GM19324 (cell line): ENCODE data around the gene RAB14.

ENCODE experiments used
- ATAC-seq: cut with Tn5 transposase; IDR thresholded peaks from one replicate; pipeline ENCODE4 v1.9.1; 2021; ENCODE audit warnings: mild to moderate bottlenecking, moderate library complexity; ENCODE audit not compliant: unreplicated experiment, low FRiP score

RAB14 gene

DNA sequence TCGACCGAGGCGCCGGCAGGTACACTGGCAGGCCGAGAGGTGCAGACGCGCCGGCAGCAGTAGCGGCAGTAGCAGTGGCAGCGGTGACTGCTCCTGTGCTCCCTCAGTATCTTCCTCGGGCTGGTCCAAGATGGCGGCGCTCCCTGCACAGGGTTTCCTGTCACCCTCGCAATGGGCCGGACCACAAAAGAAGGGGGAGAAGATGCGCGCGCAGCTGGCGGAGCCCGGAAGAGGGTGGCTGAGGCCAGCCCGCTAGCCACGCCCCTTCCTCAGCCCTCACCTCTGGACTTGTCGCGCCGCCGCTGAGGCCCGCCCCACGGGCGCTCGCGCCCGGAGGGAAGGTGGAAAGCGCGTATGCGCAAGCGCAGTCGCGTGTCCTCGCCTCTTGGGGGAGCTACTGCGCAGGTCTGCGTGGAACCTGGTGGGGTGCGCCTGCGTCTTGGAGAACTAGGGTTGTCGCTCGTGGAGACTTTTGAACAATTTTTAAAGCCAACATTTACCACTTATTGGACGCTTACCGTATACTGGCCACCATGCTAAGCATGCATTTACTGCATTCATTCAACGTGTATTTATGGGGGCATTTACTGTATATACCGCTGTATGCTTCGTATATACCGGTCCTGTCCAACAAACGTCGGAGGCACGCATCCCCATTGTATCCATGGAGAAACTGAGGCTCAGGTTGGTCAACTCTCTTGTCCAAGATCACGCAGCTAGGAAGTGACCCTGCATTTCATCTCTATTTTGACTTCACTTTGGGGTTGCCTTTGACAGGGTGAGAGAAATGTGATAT lies at the start of gene RAB14:
RAB14 (minus strand) TSS at position 132 of the 796 bp plus-strand sequence. CDS start 8,457 bp downstream, outside the sequence.
- peak; percentile 94 for ATAC-seq

GRCh38 chr9:121249563-121249962 lies 47.9 kb upstream of the RAB14 start:
- no peak for ATAC-seq

DNA sequence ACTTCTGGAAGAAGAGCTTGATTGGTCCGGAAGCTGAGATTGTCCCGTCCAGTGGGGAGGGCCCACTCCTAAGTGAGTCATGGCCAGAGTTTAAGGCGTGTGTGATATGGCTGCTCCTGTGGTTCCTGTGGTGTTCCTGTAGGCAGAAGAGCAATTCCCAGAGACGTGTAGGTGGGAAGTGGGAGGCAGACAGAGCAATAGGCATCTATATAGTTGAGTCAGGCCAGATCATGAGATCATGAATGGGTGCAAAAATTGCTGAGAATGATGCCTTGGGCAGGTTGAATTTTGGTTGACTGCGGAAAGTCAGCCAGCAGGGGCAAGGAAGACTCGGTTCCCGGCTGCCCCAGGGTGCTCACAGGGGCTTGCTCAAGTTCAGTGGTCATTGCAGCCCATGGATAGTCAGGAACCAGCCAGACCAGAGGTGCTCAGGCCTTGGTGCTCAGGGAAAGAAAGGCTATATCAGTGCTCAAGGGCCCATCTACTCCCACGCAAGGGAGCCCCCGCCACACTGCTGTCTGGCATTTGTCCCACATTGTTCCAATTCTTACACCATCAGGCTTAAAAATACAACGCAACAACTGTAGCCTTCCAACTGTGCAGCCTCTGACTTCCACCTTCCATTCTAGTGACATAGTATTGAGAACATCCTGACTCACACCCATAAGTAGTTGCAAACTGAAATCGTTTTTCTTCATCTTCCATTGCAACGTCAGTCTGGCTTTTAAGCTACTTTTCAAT lies 45.3 kb upstream of the RAB14 start:
- ATAC-seq: no peak

GRCh38 chr9:121242959-121243346 lies 41.3 kb upstream of the RAB14 start:
- no peak for ATAC-seq

GRCh38 chr9:121242219-121242958 lies 40.7 kb upstream of the RAB14 start:
- no peak for ATAC-seq

- no peak for ATAC-seq
These were observed 38.9 kb upstream of the RAB14 start for GRCh38 chr9:121240472-121241135.

DNA sequence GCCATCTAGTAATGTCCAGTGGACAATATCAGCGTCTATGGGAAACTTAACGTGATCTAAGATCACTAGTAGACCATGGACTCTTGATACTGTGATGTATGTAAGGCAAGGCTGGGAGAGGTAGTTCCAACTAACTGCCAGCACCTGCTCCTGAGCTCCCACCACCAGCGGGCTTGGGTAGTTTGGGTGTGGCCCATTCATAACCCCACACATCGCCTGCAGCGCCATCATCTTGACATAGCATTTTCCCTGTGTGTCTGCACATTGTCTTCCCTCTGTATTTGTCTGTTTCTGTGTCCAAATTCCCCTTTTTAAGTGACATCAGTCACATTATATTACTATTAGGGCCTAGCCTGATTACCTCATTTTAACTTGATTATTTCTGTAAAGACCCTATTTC lies 38.2 kb upstream of the RAB14 start:
- ATAC-seq: no peak

DNA sequence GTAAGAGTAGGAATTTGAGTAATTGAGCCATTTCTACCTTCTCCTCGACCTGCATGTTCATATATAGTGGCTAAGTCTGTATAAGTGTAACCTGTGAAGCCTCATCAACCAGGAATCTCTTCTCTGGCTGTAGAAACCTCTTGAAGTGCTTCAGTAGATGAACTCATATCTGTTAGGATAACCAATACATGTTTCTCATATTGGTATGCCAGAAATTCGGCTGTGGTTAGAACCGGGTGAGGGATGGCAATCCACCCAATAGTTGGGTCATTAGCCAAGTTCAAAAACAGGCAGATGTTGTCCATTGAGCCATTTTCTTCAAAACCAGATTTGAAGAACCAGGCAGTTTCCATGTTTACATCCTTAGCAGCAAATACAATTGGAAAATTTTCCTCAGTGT lies 37.4 kb upstream of the RAB14 start:
- ATAC-seq: no peak

DNA sequence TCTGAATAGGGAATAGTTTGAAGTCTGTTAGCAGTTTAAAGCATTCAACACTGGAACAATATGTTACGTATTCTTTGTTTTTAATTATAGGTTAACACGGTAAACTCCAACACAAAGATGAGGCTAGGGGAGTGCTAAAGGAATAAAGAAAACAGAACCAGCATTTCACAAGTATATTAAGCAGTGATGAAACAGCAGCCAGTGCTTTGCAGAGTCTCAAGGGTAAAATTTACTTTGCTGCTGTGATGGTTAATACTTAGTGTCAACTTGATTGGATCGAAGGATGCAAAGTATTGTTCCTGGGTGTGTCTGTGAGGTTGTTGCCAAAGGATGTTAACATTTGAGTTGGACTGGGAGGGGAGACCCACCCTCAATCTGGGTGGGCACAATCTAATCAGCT lies 36.2 kb upstream of the RAB14 start:
- no peak for ATAC-seq

GRCh38 chr9:121235512-121235911 lies 33.8 kb upstream of the RAB14 start:
- no peak for ATAC-seq

GRCh38 chr9:121234832-121235161 lies 33.1 kb upstream of the RAB14 start:
- no peak for ATAC-seq

GRCh38 chr9:121233906-121234831 lies 32.5 kb upstream of the RAB14 start:
- no peak for ATAC-seq

GRCh38 chr9:121232251-121232650 lies 30.6 kb upstream of the RAB14 start:
- no peak for ATAC-seq

- ATAC-seq: no peak
These were observed 28.6 kb upstream of the RAB14 start for GRCh38 chr9:121230256-121230655.

DNA sequence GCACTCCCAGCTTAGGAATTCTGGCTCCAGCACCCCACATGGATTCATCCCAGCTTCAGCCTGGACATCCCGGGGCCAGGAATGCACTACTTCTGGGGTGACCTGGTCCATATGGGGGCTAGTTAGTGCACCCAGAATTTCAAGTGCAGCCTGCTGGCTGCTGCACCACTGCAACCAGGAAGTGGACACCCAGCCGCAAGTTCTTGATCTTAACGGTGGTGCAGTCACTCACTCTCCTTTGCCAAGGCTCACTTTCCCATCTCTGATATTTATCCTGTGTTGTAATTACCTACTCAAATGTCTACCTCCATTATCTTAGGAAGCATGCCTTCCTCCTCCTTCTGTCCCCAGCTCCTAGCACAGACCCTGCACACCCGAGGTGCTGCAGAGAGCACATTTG lies 26.2 kb upstream of the RAB14 start:
- ATAC-seq: no peak

- no peak for ATAC-seq
These were observed 24.5 kb upstream of the RAB14 start for GRCh38 chr9:121226175-121226574.

DNA sequence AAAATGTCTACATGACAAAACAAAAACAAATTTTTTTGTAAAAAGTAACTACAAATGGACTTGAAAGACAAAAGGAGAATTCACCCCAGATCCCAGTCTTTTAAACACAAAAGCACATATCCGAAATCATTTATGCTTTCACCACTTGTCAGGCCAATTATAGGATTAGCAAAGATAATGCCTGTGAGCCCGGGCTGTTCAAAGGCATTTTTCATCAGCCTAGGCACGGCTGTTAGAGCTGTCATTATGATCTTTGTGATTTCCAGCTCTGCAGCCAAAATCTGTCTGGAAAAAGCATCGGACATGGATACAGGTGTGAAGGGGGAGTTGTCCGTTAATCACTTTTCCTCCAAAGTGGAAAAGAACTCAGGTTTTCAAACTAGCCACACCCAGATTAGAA lies 23.6 kb upstream of the RAB14 start:
- no peak for ATAC-seq

DNA sequence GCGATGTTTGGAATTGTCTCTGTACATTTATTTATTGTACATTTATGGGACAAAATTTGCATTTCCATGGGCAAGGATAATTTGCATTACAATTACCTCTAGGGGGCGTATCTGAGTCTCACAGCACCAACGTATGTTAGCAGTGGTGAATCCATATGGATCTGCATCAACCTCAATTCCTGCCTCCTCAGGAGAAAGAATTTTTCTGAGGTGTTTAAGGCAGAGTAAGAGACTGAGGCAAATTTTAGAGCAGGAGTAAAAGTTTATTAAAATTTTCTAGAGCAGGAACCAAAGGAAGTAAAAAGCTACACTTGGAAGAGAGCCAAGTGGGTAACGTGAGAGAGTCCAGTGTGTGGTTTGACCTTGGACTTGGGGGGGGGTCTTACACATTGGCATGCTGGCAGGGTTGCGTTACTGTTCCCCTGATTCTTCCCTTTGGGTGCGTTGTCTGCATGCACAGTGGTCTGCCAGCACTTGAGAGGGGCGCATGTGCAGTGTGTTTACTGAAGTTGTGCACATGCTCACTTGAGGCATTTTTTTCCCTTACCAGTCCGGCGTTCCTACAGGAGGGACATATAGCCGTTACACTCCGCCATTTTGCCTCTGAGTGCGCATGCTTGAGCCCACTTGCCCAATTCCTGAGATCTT lies 21.0 kb upstream of the RAB14 start:
- ATAC-seq: no peak

- ATAC-seq: no peak
These were observed 20.0 kb upstream of the RAB14 start for GRCh38 chr9:121221664-121222055.
